Fibroblast of skin of left quadriceps (primary cell): Measurements from ENCODE around the gene COL9A1.

Experiments
- DNase-seq, 2 experiments: peaks; one replicate each; pipeline ENCODE4 v3.0.0-alpha.2; 2013; ENCODE audit warnings: low read depth in 2 of 2

The COL9A1 gene

DNA sequence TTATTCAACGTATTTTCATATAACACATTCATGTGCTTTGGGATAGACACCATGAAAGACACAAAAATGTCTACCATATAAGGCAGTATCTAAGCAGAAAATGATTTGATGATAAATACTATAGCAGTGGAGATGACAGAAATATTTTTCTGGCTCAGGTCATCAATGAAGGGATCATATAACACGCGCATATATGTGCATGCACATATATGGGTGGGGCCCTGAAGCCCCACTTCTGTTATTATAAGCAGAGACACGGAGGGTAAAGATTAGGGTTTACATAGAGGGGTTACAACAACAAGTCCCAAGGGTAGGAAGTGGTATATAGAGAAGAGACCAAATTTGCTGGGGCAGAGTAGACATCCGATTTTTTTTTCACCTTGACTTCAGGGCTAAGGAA is 16.0 kb downstream of the COL9A1 start:
- no peak for DNase-seq

DNA sequence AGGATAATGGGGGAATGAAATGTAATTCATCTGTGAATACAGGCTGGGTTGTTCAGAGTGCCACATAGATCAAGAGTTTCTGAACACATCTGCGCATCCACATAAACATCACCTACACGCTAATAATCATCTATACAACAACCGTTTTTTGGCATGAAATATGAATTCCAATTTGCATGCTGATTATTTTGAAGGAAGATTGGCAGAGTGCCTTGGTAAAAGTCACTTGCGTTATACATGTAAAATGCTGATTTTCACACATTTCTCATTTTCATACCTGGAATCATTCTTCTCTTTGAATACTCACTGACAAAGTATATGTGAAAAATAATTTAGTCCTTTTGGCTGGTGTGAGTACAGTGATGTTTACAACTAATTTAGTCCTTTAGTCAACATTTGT is 17.7 kb downstream of the COL9A1 start:
- no peak for DNase-seq

DNA sequence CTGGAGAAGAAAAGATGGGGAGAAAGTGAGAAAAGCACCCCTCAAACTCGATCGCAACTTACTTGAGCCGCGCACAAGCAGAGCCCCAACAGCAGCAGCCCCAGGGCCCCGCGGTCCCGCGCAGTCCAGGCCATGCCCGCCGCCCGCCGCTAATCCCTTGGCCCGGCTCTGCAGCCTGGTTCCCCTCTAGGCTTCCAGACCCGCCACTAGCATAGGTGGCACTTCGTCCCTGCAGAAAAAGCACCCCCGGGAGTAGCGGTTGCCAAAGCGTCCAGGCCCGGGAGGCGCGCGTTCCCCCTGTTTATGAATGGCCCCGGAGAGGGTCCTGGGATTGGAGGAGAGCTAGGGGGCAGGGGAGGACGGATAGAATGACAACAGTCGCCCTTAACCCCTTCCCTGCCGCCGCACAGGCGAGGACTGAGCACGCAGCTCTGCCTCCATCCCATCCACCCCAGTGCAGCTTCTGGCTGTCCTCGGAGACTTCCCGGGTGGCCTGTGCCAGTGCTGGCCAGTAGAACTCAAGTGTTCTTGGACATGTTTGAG is 19.9 kb downstream of the COL9A1 start:
- no peak for DNase-seq

DNA sequence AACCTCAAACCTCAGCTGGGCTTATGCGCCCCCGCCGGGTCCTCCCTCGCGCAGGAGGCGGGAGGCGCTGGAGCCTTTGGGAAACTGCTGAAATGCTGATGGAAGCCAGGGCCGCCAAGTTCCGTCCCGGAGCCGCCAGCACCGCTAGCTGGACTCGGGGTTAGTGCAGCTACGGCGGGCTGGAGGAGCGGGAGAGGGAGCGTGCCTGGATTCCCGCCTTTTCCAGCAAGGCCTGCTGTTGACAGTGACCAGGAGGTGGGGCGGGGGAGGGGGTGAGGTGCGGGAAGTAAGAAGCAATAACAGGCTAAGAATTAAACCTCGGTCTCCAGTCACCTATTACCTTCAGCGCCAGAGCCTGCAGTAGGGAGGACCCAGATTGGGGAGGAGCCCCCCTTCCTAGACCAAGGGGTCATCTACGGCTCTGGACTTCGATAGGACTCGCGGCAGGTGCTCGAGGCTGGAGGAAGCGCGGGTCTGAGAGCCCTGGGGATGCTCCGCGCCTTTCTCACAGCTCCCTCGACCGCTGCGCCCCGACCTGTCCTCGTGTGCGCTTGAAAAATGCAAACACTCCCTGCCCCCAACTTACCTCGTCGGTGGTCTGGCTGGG is 20.5 kb downstream of the COL9A1 start:
- no peak for DNase-seq

- no peak for DNase-seq
Measured at GRCh38 chr6:70281923-70282311, 21.0 kb downstream of the COL9A1 start.

DNA sequence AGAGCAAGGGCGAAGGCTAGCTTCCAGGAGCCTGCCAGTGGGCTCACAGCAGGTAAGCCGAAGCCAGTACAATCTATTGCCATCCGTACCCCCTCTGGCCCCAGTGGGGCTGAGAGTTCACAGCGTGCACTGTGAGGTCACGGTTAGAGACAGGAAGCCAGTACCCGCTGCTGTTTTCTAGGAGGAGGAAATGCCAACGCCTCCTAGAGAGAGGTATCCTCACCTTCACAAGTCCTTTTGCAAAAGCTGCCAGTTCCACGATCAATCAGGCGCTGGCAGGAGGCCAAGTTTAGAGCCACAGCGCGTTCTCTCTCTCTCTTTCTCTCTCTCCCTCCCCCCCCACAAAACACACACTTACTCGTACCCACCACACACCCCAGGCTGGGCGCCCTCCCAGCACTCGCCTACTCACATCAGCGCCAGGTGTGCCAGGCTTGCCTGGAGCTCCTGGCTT is 22.5 kb downstream of the COL9A1 start:
- no peak for DNase-seq

- no peak for DNase-seq
Measured at GRCh38 chr6:70277470-70277869, 25.4 kb downstream of the COL9A1 start.

DNA sequence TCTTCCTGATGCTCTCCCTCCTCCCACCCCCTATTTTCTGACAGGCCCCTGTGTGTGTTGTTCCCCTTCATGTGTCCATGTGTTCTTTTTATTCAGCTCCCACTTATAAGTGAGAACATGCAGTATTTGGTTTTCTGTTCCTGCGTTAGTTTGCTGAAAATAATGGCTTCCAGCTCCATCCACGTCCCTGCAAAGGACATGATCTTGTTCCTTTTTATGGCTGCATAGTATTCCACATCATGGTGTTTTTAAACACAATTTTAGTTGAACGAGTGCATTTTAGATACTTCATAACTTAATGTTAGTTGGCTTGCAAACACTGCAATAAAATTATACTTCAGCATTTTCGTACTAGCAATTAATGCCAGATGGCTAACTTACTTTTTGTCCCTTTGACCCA is 28.5 kb downstream of the COL9A1 start:
- no peak for DNase-seq

DNA sequence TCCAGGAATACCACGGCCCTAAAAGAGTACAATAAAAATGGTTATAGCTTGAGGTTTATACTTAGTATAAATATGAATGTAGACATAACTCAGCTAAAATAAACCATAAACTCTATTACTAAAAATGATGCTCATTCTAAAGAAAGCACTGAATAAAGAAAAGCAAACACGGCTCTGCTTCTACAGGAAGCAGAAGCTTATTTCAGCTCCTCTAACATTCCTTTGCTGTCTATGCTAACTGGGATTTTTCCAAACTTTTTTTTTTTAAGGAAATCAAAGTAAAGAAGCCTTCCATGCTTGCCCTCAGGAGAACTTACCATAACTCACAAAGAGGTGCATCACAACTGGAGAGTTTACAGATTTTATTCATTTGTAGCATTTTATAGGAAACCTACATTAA is 30.8 kb downstream of the COL9A1 start:
- no peak for DNase-seq

DNA sequence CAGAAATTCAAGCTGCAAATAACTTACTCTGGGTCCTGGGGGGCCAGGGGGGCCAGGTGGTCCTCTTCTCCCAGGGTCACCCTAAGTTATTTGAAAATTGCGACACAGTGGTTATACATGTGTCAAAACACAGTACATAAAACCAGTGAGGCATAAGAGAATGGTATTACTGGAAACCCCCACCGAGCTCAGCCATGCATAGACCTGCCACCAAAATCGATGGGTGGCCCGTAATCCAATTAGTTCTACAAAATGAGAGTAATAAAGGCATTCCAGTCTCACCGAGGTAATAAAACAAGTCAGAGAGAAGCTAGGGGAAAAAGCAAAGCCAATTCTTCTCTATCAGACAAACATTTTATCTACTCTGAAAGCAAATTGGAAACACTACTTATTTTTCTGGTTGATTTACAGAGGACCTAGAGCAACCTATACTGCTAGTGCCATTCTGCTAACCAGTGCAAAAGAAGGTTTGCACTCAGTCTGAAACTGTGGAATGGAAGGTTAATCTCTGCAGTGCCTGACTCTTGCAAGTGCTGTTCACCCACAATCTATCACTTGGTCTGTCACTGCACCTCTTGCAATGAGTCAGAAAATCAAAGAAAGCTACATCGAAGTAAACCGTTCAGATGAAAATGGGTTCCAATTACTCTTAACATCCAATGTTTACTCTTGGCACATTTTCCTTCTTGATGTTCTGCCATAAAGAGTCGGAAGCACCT is 32.4 kb downstream of the COL9A1 start:
- DNase-seq: no peak

- no peak for DNase-seq
Measured at GRCh38 chr6:70266142-70266541, 36.7 kb downstream of the COL9A1 start.

DNA sequence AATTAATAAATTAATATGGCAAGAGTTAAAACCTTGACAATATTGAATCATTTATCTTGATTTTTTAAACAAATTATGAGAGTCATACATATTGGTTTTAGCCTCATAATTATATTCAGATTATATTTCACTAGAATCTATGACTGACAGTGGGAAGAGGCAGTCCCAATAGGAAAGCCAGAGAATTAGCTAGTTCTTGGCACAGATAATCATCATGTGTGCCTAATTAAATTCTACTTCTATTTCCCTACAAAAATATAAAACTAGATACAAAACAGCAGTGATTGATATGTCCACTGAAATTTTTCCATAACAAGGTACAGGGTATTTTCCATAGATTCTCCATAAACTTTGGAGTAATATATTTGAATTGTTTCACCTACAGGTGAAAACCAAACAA is 38.6 kb downstream of the COL9A1 start:
- DNase-seq: no peak

DNA sequence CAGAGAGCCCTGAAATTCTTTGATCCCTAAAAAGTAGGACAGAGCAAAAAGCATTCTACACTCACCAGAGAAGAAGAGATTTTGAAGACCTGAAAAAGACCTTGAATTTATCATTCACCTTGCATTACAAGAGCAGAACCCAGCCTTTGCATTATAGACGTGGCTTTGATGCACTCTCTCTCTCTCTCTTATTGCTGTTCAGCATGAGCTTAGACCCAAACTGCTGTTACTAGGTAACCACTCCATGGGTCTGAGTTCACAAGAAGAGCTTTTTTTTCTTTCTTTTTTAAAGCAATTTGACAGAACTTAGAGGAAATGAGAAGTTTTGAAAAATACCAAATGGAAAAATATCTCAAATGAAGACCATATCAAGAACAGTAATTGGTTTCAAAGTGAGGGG is 44.4 kb downstream of the COL9A1 start:
- no peak for DNase-seq

DNA sequence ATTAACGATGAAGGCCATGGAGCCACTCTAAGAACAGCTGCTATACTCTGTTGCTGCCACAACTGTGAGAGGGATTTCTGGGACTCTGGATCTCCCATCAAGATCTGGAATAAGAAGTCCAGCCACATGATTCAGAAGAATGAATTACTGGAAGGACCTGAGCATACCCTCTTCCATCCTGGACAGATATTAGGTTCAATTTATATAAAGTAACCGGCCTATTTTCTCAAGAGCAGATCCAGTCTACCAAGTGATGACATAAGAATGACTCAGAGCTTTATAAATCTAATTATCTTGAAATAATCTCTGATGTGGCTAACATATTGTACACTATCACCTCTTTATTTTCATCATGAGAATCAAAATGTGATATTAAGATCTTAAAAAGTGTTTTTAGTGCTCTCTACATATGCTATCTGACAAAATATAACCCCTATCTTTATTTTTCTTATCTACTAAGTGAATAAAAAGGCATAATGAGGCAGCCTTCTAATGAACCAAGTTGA is 45.1 kb downstream of the COL9A1 start:
- no peak for DNase-seq

- DNase-seq: no peak
Measured at GRCh38 chr6:70254784-70255183, 48.1 kb downstream of the COL9A1 start.

DNA sequence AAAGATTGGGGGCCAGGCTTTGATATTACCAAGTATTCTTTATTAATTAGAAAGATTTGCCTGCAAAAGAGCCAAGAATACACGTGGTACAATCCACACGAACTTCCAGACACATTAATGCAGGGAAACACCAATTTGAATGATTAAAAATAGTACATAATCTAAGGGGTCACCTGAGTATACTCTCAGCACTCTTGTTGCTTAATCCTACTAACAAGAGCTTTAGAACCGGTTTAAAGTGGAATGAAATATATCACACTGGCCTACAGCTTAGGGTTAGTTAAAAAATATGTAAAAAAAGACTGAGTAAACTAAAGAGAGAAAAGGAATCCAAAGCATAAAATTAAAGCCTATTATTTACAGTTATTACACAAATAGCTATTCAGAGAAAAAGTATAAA is 49.0 kb downstream of the COL9A1 start:
- DNase-seq: no peak

DNA sequence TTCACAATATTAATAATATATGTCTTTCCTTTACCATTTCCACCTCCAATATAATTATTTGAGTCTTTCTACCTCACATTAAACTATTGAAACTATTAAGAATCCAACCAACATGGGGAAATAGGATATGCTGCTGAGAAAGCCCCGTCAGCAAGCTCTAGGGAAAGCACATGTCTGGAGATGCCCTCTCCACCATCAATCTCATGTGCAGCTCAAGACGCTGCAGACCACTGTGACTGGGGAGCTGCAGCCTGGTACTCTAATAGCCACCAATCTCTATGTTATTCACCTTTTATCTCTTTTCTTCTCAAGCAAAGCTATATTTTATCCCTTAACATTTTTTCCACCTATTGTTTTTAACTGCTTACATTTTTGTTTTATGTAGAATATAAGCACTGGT is 50.3 kb downstream of the COL9A1 start:
- no peak for DNase-seq

- no peak for DNase-seq
Measured at GRCh38 chr6:70246118-70246517, 56.8 kb downstream of the COL9A1 start.

GRCh38 chr6:70241991-70242420 is 60.9 kb downstream of the COL9A1 start:
- DNase-seq: no peak

DNA sequence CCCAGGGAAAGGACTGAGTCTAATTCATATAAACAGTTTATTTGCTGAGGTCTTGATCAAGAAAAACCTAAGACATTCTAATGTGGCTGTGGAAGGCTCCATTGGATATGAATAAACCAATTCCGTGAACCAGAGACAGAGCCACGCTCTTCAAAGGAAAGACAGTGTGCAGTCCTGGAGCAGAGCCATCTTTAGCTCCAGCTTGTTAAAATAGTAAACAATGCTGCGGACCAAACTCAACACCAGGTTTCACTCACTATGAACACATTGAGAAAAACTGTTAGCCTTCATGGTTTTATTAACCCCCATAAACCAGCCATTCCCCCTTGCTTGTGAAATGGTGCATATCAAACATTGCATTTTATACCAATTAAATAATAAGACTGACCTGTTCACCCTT is 61.9 kb downstream of the COL9A1 start:
- no peak for DNase-seq

- no peak for DNase-seq
Measured at GRCh38 chr6:70236343-70236742, 66.5 kb downstream of the COL9A1 start.

DNA sequence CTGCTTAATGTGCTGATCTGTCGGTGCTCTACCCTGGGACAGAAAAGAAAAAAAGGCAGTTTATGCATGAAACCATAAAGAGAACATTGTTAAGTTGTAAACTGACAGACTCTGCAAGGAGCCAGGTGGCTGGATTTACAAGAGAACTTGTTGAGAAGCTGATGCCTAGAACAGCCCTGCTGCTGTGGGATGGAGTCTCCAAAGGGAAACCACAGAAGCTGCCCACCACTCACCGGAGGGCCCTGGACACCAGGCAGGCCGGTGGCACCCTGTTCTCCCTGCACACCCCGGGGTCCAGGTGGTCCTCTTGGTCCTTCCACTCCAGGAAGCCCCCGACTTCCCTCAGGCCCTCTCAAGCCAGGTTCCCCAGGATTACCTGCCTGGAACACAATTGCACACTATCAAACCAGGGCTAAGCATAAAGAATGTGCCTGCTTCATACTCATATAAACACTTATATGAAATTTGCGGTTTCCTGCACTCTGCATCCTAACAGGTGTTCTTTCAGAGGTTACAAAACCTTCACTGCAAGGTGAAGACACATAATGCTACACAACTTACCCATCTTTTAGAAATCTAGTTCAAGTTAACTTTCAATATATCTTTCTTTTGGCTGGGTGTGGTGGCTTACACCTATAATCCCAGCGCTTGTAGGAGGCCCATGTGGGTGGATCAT is 68.2 kb downstream of the COL9A1 start:
- DNase-seq: no peak

DNA sequence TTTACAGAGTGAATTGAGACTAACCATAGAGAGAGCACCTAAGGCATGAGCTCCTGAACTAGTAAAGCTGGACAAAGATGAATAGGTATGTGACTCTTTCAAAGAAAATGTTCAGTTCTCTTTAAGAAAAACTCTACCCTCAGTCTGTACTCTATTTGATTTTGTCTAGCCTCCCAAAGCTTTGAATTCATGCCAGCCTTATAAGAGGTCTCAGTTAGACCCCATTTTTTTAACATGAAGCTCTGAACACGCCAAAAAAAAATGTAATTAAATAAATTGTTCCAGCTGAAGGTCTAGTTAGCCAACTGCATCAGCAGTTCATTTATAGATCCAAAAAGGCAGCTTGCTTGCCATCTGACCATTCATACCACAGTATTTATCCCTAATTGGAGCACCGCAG is 71.6 kb downstream of the COL9A1 start:
- DNase-seq: no peak
